Measurements from ENCODE around the gene SLC13A5.

GRCh38 chr17:6695565-6695964, 17.6 kb downstream of the SLC13A5 start:
- no peak for TF ChIP-seq CTCF (conservative IDR thresholded peaks at IDR 0.05; ENCODE audit: low read depth, low read length)
- TF ChIP-seq EZH2 (IDR thresholded peaks at IDR 0.05; ENCODE audit: low read length, unreplicated experiment), result no peak
- TF ChIP-seq EZH2phosphoT487 (IDR thresholded peaks at IDR 0.05; ENCODE audit: borderline replicate concordance, low read length), result no peak

All from PC-3 (cell line).